G401 (cell line): ENCODE measurements around the gene ARHGAP8. TPM values are rescaled to one million over a fixed set of nuclear protein-coding genes. Genes with fewer than 3 reads are reported as not detected.

Source experiments
- DNase-seq: peaks from one replicate; pipeline ENCODE4 v3.0.0-alpha.2; 2015; ENCODE audit warnings: low spot score
- in situ Hi-C: cut with HindIII; loops from 2 replicates; pipeline ENCODE4 v1.10.0; 2016; ENCODE audit warnings: low sequenced_read_pairs, mixed read lengths
- total RNA-seq: library from RNA; depleted of rRNA; stranded (reverse); fragments of >200 nt; shearing (Covaris generic); gene quantifications from 2 replicates; pipeline ENCODE4 v1.2.3, GENCODE V29; 2014

The ARHGAP8 gene
- total RNA-seq, 1 experiment from 2014 or later, result 15.7 TPM

- DNase-seq, result peak; percentile 13
- in situ Hi-C loops, result no loop called here
Observed at GRCh38 chr22:44723801-44724200, 28.6 kb upstream of the ARHGAP8 start.

GRCh38 chr22:44724416-44724815, 28.0 kb upstream of the ARHGAP8 start:
- in situ Hi-C loops, result no loop called here
- DNase-seq, result no peak

GRCh38 chr22:44724859-44725258, 27.5 kb upstream of the ARHGAP8 start:
- DNase-seq, result no peak
- in situ Hi-C loops, result no loop called here

GRCh38 chr22:44726439-44726838, 25.9 kb upstream of the ARHGAP8 start:
- in situ Hi-C loops, result no loop called here
- DNase-seq, result no peak

GRCh38 chr22:44727148-44727547, 25.2 kb upstream of the ARHGAP8 start:
- in situ Hi-C loops, result no loop called here
- no peak for DNase-seq

- in situ Hi-C loops, result no loop called here
- no peak for DNase-seq
Observed at GRCh38 chr22:44727709-44728108, 24.7 kb upstream of the ARHGAP8 start.

- no peak for DNase-seq
- in situ Hi-C loops, result no loop called here
Observed at GRCh38 chr22:44728761-44729324, 23.5 kb upstream of the ARHGAP8 start.

- no peak for DNase-seq
- in situ Hi-C loops, result no loop called here
Observed at GRCh38 chr22:44729391-44730021, 22.9 kb upstream of the ARHGAP8 start.

GRCh38 chr22:44730022-44730393, 22.4 kb upstream of the ARHGAP8 start:
- DNase-seq, result no peak
- in situ Hi-C loops, result no loop called here

GRCh38 chr22:44730490-44731356, 21.7 kb upstream of the ARHGAP8 start:
- in situ Hi-C loops, result no loop called here

GRCh38 chr22:44731357-44731970, 20.9 kb upstream of the ARHGAP8 start:
- in situ Hi-C loops, result no loop called here
- DNase-seq, result no peak

More at GRCh38 chr22:44730490-44731356, 21.7 kb upstream of the ARHGAP8 start:
- no peak for DNase-seq

GRCh38 chr22:44732017-44732561, 20.3 kb upstream of the ARHGAP8 start:
- in situ Hi-C loops, result no loop called here
- DNase-seq, result no peak

GRCh38 chr22:44732661-44733060, 19.7 kb upstream of the ARHGAP8 start:
- in situ Hi-C loops, result no loop called here
- DNase-seq, result no peak

GRCh38 chr22:44733426-44734106, 18.8 kb upstream of the ARHGAP8 start:
- in situ Hi-C loops, result no loop called here
- no peak for DNase-seq

GRCh38 chr22:44734278-44734677, 18.1 kb upstream of the ARHGAP8 start:
- in situ Hi-C loops, result no loop called here
- no peak for DNase-seq

- in situ Hi-C loops, result no loop called here
- no peak for DNase-seq
Observed at GRCh38 chr22:44734801-44735517, 17.4 kb upstream of the ARHGAP8 start.

GRCh38 chr22:44735518-44736428, 16.6 kb upstream of the ARHGAP8 start:
- in situ Hi-C loops, result no loop called here
- DNase-seq, result peak; percentile 43
